ENCODE data around the gene AGAP1.

AGAP1 gene

GRCh38 chr2:236033462-236033861 is 539.6 kb downstream of the AGAP1 start:
- DNase-seq, result no peak

DNA sequence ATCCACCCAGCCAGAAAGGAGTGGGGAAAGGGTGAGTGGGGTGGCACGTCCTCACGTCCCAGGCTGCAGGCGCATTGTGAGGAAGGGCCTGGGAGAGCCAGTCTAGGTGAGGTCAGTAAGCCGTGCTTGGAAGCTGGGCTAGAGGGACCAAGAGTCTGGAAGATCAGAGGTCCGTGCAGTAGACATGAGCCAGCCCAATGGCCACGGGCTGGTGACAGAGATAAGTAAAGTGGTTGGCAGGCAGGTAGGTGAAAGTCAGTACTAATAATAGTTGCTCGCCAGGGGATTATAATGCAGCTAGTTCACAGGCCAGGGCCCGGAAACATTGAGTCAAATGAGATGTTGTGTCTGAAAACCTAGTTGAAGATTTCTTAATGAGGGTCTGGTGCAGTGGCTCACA is 541.1 kb downstream of the AGAP1 start:
- no peak for DNase-seq

DNA sequence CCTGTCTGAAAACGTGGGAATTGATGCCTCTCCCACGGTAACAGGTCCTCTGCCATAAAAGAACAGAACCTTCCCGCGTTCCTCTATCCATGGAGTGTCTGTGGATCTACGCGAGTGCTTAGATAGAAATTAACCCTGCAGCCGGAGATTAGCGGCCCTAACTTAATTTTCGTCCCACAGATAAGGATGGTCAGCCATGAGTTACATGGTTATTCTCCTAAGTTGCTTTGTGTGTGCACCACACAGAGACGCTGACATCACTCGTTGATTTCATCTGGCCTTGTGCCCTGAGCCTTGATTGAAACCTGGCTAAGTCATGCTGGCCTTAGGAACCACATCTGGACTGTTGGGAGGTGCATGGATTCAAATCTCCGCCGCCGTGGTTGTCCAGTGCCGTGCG is 542.2 kb downstream of the AGAP1 start:
- no peak for DNase-seq

- DNase-seq, result no peak
Measured at GRCh38 chr2:236038096-236038495, 544.3 kb downstream of the AGAP1 start.

GRCh38 chr2:236040600-236041328 is 546.9 kb downstream of the AGAP1 start:
- no peak for DNase-seq

DNA sequence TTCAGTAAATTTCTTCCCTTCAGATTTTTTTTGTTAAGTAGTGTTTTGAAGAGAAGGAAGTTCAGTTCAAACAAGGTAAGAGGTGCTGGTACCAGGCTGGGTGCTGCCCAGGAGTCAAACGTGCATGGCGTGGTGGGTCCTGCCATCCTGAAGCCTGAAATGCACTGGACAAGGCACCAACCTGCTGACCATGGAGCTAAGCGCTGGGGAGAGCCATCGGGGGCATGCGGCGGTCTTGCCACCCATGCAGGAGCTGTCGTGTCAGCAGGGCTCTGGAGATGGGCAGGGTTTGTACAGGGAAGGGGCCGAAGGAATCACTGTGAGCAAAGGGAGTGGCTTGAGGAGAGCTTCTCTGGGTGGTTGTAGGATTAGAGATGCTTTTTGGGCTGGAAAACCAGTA is 547.8 kb downstream of the AGAP1 start:
- no peak for DNase-seq

GRCh38 chr2:236042087-236042486 is 548.2 kb downstream of the AGAP1 start:
- no peak for DNase-seq

- no peak for DNase-seq
Measured at GRCh38 chr2:236044191-236044590, 550.3 kb downstream of the AGAP1 start.

GRCh38 chr2:236045251-236046235 is 551.7 kb downstream of the AGAP1 start:
- no peak for DNase-seq

DNA sequence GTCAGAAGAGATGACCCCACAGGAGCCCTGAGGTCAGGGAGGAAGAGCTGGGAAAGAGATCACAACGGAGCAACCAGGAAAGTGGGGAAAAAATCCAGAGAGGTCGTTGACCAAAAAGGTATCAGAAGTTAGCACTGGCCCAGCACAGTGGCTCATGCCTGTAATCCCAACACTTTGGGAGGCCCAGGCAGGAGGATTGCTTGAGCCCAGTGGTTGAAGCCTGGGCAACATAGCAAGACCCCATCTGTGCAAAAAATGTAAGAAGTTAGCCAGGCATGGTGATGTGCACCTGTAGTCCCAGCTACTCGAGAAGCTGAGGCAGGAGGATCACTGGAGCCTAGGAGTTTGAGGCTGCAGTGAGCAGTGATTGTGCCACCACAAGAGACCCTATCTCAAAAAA is 552.9 kb downstream of the AGAP1 start:
- no peak for DNase-seq

GRCh38 chr2:236047176-236047575 is 553.3 kb downstream of the AGAP1 start:
- no peak for DNase-seq

DNA sequence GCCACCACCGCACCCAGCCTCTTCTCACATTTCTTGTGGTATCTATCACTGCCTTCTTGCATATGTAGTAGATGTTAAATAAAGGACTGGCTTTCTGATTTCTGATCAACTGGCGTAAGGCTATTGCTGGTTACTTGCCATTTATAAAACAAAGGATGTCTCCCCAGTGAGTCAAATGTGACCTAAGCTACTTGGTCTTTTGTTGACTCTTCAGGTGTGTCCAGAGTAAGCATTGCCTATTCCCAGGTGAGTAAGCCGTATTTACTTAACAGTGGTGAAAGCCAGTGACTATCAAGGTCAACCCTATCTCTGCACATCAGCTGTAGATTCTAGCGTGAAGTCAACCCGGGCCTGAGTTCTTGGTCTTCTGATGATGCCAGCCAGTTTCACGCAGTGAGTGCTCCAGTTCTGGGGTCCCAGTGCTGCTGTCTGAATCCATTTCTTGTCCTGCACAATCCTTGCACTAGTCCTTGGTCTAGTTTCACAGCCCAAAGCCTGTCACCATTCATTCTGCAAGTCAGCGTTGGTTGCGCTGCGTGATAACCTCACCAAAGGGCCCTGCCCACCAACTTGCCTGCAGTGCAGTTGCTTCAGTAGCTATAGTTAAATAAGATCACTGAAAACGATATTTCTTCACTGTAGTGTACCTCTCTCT is 554.2 kb downstream of the AGAP1 start:
- DNase-seq, result no peak

DNA sequence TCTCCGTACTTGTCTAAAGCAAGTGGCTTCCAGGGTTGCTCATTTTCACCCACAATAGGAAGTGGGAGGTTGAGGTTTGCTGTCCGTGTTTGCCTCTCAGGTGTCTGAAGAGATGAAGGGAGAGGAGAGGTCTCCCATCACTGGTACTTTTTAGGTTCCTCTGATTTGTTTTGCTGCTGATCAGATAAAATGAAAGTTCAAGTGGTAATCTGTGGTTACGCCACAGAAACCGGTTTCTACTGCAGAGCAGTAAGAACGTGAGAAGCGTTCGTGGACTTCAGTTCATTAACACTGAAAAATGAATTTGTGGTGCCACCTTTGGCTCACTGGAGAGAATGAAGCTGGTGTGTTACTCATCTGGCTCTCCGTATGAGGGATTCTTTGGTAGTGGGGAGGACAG is 556.1 kb downstream of the AGAP1 start:
- no peak for DNase-seq

GRCh38 chr2:236051351-236051750 is 557.5 kb downstream of the AGAP1 start:
- no peak for DNase-seq

DNA sequence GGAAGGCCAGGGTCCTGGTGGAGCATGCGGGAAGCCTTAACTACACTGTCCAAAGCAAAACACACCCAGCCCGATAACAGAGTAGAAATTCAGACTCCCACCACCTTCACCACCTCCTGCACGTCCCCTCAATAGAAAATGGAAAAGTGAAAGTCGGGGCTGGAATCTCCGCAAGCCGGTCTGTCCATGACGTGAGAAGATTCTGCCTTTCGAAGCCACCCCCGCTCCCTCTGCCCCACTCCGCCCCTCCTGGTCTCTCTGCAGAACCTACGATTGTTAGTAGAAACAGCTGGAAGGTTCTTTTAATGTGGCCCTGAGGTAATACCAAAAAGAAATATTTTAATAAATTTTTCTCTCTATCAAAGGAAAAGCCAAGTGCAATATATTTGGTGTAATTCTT is 558.0 kb downstream of the AGAP1 start:
- no peak for DNase-seq

DNA sequence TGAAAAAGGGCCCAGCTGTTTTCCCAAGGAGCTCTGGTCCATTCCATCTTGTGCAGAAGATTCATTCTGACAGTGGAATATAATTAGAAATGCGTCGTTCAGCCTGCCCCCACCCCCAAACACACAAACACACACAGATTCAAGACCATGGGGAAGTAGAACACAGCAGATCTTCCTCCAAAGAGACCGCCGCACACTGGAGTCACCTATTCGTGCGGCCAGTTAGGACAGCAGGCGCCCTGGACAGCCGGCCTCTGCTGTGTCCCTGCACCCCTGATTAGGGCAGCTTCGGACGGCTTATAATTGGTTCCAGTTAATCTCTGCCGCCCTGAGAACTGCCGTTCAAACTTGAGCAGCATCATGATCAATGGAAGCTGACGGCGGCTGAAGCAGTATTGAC is 558.4 kb downstream of the AGAP1 start:
- DNase-seq, result no peak

DNA sequence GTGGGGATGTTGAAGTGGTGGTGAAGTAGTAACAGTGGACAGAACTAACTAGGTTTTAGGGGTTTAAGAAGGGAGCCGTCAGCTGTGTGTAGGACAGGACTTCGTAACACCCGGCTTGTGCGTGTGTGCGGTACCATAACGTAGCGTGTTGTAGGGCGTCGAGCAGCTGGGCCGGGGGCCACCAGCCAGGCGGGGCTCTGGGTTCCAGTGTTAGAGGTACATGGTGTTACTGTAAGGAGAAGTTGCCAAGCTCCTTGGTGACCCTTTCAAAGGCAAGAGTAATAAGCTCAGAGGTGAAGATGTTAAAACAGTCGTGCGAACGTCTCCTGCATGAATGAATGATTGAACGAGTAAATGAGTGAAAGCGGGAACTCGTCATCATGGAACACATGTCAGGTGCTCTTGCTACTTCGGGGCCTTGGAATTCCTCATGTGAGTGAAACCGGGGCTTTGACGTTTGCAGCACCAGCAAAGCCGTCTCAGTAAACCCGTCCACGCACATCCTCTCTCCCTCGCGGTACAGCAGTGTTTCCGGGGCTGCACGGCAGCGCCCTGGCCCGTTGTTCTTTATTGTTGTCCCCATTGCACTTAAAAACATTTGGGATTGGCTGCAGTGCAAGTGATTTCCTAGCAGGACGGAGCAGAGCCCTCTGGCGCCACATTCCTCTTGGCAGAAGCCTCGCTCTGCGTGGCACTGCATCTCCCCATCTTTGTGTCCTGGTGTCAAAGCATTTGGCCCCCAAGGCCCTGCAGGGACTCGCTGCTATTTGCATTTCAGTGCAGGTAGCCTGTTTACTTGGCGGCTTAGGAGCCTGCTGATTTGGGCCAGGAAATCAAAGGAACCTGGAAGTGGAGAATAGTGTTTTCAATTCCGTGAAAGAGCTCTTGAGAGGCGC is 559.3 kb downstream of the AGAP1 start:
- no peak for DNase-seq

GRCh38 chr2:236054125-236054524 is 560.3 kb downstream of the AGAP1 start:
- DNase-seq, result no peak

GRCh38 chr2:236054621-236055305 is 560.9 kb downstream of the AGAP1 start:
- DNase-seq, result no peak

GRCh38 chr2:236055471-236055870 is 561.6 kb downstream of the AGAP1 start:
- no peak for DNase-seq

DNA sequence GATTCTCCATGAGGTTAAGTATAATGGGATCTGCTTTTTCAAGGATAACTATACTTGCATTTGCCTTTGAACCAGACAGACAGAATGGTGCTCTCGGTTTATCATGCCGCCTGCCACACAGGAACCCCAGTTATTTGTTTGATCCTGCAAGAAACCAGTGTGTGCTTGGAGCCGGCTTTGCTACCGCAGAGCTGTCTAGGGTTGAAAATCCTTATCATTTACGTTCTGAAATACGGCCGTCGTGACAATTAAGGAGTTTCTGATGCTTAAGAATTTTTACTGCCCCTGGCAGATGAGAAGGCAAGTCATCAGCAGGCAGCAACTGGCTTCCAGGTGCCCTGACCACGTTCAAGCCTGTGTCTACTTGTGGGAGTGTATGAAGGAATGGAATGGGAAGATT is 562.3 kb downstream of the AGAP1 start:
- DNase-seq, result no peak

- no peak for DNase-seq
Measured at GRCh38 chr2:236057375-236057774, 563.5 kb downstream of the AGAP1 start.
